ENCODE measurements around the gene MDFIC.

- TF ChIP-seq CTCF (IDR thresholded peaks at IDR 0.05; ENCODE audit: low read length) (no peak), EZH2 (optimal IDR thresholded peaks at IDR 0.05; ENCODE audit: low read depth, low read length) (no peak)
These were observed 11.8 kb downstream of the MDFIC start for GRCh38 chr7:114933658-114934057.

Measured in MM.1S (cell line).